ENCODE data around the gene GLI3. TPM values are rescaled to one million over a fixed set of nuclear protein-coding genes. Genes with fewer than 3 reads are reported as not detected.

The GLI3 gene
- polyA plus RNA-seq, 1 of the 3 experiments (the other 2 are of a cell fraction), result 0.08 TPM

DNA sequence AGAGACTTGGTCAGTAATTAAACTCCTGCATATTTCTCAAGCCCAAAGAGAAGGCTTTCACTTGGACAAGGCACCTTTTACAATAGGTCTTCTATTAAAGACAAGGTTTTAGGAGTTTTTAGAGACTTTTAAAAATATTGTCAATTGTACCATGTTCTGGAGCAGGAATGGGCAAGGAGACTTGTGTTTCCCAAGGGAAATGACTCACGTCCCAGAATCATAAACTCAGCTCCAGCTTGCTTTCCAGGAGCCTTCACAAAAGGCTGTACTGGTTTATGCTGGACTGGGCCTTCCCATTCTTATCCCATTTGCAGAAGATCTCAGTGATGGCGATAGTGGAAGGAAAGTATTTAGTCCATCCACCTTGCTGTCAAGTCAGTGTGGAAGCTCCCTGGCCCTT lies 7.8 kb upstream of the GLI3 start (continued):
- TF ChIP-seq, protein P1, sequence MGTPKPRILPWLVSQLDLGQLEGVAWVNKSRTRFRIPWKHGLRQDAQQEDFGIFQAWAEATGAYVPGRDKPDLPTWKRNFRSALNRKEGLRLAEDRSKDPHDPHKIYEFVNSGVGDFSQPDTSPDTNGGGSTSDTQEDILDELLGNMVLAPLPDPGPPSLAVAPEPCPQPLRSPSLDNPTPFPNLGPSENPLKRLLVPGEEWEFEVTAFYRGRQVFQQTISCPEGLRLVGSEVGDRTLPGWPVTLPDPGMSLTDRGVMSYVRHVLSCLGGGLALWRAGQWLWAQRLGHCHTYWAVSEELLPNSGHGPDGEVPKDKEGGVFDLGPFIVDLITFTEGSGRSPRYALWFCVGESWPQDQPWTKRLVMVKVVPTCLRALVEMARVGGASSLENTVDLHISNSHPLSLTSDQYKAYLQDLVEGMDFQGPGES (IDR thresholded peaks at IDR 0.05; ENCODE audit: low read depth, low read length), result no peak
- TF ChIP-seq, protein P2, sequence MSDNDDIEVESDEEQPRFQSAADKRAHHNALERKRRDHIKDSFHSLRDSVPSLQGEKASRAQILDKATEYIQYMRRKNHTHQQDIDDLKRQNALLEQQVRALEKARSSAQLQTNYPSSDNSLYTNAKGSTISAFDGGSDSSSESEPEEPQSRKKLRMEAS (IDR thresholded peaks at IDR 0.05; ENCODE audit: low read depth), result no peak
- no peak for TF ChIP-seq NRF1 (IDR thresholded peaks at IDR 0.05; ENCODE audit: low read depth, low read length)
- TF ChIP-seq TAF1 (IDR thresholded peaks at IDR 0.05; ENCODE audit: borderline replicate concordance, low read depth, low read length), result no peak
- no peak for TF ChIP-seq RXRA (IDR thresholded peaks at IDR 0.05; ENCODE audit: borderline replicate concordance, low read depth)
- no peak for TF ChIP-seq FOSL2 (IDR thresholded peaks at IDR 0.05; ENCODE audit: borderline replicate concordance, low read depth)

DNA sequence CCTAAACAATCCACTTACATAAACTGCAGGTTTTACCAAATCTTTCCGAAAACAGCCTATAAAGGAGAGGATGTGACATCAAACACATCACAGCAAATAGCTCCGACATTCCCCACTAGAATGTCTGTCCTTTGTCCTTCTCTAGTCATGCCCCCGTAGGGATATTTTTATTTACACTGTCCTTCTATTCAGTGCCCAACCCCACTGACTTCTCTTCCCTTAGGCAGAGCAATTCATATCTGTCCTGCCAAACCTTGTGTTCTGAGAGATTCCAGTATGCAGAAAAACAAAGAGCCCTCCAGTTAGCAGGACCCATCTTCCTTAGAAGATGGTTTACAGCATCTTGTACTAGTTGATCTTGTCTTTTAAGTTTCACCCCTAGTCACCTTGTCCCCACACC lies 5.4 kb upstream of the GLI3 start:
- Histone ChIP-seq H3K36me3 (replicated peaks in 1 of 2; ENCODE audit: control insufficient read depth in 1 of 2, insufficient read depth in 2 of 2, low read length in 1 of 2) (no peaks in the 10 kb centered on the region), H3K9me2 (no peaks in the 10 kb centered on the region), H3K27me3 (ENCODE audit: insufficient read depth) (peaks cover 86% of the 10 kb centered on the region), H3K4me2 (no peak overlapping the region), H3K27ac (ENCODE audit: low read depth in 2 of 2, low read length in 1 of 2) (no peak overlapping the region), H3K79me2 (ENCODE audit: insufficient read depth) (no peaks in the 10 kb centered on the region), H3F3A (replicated peaks; ENCODE audit: insufficient read depth) (peaks cover 7% of the 10 kb centered on the region), H3K9me3 (no peaks in the 10 kb centered on the region), H3K4me1 (ENCODE audit: control insufficient read depth in 1 of 2, insufficient read depth in 2 of 2, low read depth in 1 of 2, low read length in 1 of 2) (peaks cover 0 to 4% of the 10 kb centered on the region in 2 experiments; a peak in 2 of 4 replicates), H4K20me1 (ENCODE audit: insufficient read depth) (no peaks in the 10 kb centered on the region), H3K9ac (no peak overlapping the region), H3K4me3 (ENCODE audit: low read depth in 2 of 2, low read length in 1 of 2) (no peak overlapping the region), H2AFZ (ENCODE audit: low read depth) (no peak overlapping the region)
- no peak for DNase-seq
- no peak for TF ChIP-seq NRF1 (IDR thresholded peaks at IDR 0.05; ENCODE audit: low read depth, low read length)
- TF ChIP-seq, protein P2 (IDR thresholded peaks at IDR 0.05; ENCODE audit: low read depth), result no peak
- TF ChIP-seq, protein P3, sequence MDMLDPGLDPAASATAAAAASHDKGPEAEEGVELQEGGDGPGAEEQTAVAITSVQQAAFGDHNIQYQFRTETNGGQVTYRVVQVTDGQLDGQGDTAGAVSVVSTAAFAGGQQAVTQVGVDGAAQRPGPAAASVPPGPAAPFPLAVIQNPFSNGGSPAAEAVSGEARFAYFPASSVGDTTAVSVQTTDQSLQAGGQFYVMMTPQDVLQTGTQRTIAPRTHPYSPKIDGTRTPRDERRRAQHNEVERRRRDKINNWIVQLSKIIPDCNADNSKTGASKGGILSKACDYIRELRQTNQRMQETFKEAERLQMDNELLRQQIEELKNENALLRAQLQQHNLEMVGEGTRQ (IDR thresholded peaks at IDR 0.05; ENCODE audit: borderline replicate concordance, low read depth, low read length), result no peak
- no peak for TF ChIP-seq GATA2 (CRISPR knock-in tag; IDR thresholded peaks at IDR 0.05)
- TF ChIP-seq NFIC (IDR thresholded peaks at IDR 0.05; ENCODE audit: borderline replicate concordance), result no peak
- CTCF ChIA-PET, result interaction anchor here (0.7 to 1.3 kb wide), 3 partner anchors 9 to 266 kb away, joined by 3 to 4 read pairs (median 3); no protein-coding TSS in a partner anchor
- WGBS (ENCODE audit: low lambda C conversion rate), result 4% methylated on average over 3 of the region's 3 CpGs
- POLR2A ChIA-PET, result no interaction called here

DNA sequence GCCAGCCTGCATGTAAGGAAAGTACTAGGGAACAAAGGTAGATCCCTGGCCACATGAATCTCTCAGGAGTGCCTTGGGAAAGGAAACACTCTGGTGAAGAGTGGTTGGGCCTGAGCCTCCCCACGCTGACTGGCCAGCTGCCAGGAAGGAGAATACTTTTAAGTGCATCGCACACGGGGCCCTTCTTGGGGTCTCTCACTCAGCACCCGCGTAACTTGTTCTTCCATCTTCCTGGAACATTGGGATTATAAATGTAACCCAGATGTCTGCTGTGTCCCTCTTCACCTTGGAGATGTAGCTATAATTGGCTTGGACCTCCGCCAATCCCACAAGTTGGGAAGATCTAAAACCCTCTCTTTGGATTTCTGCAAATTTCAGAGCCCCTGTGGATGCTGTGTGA lies 4.4 kb upstream of the GLI3 start:
- POLR2A ChIA-PET, result no interaction called here
- TF ChIP-seq, protein P2 (IDR thresholded peaks at IDR 0.05; ENCODE audit: low read depth), result no peak
- no peak for TF ChIP-seq RAD21 (IDR thresholded peaks at IDR 0.05; ENCODE audit: low read length)
- no peak for TF ChIP-seq SIN3A (IDR thresholded peaks at IDR 0.05; ENCODE audit: borderline replicate concordance, low read depth, low read length)
- TF ChIP-seq TEAD4 (IDR thresholded peaks at IDR 0.05; ENCODE audit: borderline replicate concordance, insufficient read depth), result no peak
- TF ChIP-seq, protein P4, sequence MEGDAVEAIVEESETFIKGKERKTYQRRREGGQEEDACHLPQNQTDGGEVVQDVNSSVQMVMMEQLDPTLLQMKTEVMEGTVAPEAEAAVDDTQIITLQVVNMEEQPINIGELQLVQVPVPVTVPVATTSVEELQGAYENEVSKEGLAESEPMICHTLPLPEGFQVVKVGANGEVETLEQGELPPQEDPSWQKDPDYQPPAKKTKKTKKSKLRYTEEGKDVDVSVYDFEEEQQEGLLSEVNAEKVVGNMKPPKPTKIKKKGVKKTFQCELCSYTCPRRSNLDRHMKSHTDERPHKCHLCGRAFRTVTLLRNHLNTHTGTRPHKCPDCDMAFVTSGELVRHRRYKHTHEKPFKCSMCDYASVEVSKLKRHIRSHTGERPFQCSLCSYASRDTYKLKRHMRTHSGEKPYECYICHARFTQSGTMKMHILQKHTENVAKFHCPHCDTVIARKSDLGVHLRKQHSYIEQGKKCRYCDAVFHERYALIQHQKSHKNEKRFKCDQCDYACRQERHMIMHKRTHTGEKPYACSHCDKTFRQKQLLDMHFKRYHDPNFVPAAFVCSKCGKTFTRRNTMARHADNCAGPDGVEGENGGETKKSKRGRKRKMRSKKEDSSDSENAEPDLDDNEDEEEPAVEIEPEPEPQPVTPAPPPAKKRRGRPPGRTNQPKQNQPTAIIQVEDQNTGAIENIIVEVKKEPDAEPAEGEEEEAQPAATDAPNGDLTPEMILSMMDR (IDR thresholded peaks at IDR 0.05), result no peak
- no peak for TF ChIP-seq EP300 (IDR thresholded peaks at IDR 0.05; ENCODE audit: borderline replicate concordance in 1 of 2, low read depth in 1 of 2, low read length in 1 of 2)
- no peak for TF ChIP-seq NFIC (IDR thresholded peaks at IDR 0.05; ENCODE audit: borderline replicate concordance)
- no peak for TF ChIP-seq NRF1 (IDR thresholded peaks at IDR 0.05; ENCODE audit: low read depth, low read length)
- TF ChIP-seq, protein P5, sequence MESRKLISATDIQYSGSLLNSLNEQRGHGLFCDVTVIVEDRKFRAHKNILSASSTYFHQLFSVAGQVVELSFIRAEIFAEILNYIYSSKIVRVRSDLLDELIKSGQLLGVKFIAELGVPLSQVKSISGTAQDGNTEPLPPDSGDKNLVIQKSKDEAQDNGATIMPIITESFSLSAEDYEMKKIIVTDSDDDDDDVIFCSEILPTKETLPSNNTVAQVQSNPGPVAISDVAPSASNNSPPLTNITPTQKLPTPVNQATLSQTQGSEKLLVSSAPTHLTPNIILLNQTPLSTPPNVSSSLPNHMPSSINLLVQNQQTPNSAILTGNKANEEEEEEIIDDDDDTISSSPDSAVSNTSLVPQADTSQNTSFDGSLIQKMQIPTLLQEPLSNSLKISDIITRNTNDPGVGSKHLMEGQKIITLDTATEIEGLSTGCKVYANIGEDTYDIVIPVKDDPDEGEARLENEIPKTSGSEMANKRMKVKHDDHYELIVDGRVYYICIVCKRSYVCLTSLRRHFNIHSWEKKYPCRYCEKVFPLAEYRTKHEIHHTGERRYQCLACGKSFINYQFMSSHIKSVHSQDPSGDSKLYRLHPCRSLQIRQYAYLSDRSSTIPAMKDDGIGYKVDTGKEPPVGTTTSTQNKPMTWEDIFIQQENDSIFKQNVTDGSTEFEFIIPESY (IDR thresholded peaks at IDR 0.05; ENCODE audit: borderline replicate concordance, low read depth), result no peak

More for the DNA sequence above, 4.4 kb upstream of the GLI3 start:
- WGBS (ENCODE audit: low lambda C conversion rate), result 12% methylated on average over 6 of the region's 6 CpGs
- no peak overlapping the region for H3K4me3 ChIP-seq (ENCODE audit: low read depth in 2 of 2, low read length in 1 of 2)
- H4K20me1 ChIP-seq (ENCODE audit: insufficient read depth), result no peaks in the 10 kb centered on the region
- no peak for DNase-seq
- peaks cover 82% of the 10 kb centered on the region for H3K27me3 ChIP-seq (ENCODE audit: insufficient read depth)
- H3K27ac ChIP-seq (ENCODE audit: low read depth in 2 of 2, low read length in 1 of 2), result no peak overlapping the region
- H3K4me1 ChIP-seq (ENCODE audit: control insufficient read depth in 1 of 2, insufficient read depth in 2 of 2, low read depth in 1 of 2, low read length in 1 of 2), result peaks cover 0 to 4% of the 10 kb centered on the region in 2 experiments; a peak in 2 of 4 replicates
- H3K79me2 ChIP-seq (ENCODE audit: insufficient read depth), result no peaks in the 10 kb centered on the region
- CTCF ChIA-PET, result no interaction called here
- H2AFZ ChIP-seq (ENCODE audit: low read depth), result no peak overlapping the region
- no peaks in the 10 kb centered on the region for H3K36me3 ChIP-seq (replicated peaks in 1 of 2; ENCODE audit: control insufficient read depth in 1 of 2, insufficient read depth in 2 of 2, low read length in 1 of 2)
- H3K9me3 ChIP-seq, result no peaks in the 10 kb centered on the region
- H3F3A ChIP-seq (replicated peaks; ENCODE audit: insufficient read depth), result peaks cover 7% of the 10 kb centered on the region
- no peak overlapping the region for H3K4me2 ChIP-seq
- H3K9me2 ChIP-seq, result no peaks in the 10 kb centered on the region
- no peak overlapping the region for H3K9ac ChIP-seq

Data from SK-N-SH (cell line).